ENCODE measurements around the gene FOSL2. TPM values are rescaled to one million over a fixed set of nuclear protein-coding genes. Genes with fewer than 3 reads are reported as not detected.

The FOSL2 gene
- total RNA-seq, 1 donor from 2014 or later, result 38.4 TPM

DNA sequence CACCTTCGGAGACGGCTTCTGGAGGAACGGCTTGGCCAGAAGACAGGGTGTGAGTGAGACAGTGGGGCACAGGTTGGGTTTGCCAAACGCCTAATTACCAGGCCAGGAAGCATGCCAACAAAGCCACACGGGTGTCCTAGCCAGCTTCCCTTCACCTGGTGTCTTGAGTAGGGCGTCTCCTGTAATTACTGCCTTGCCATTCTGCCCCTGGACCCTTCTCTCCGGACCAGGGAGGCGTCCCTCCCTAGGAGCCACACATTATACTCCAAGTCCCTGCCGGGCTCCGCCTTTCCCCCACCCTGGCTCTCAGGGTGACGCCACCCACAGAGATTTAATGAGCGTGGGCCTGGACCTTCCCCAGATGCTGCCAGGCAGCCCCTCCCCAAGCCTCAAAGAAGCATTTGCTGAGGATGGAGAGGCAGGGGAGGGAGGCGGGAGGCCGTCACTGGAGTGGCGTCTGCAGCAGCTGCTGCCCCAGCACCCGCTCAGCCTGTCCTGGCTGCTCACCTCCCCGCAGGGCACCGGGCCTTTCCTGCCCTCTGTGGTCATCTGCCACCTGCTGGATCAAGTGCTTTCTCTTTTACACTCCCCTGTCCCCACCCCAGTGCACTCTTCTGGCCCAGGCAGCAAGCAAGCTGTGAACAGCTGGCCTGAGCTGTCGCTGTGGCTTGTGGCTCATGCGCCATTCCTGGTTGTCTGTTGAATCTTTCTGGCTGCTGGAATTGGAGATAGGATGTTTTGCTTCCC is 20.7 kb downstream of the FOSL2 start:
- H3K4me3 Mint-ChIP-seq (ENCODE audit: low read depth), result no peak overlapping the region
- H3K27me3 Mint-ChIP-seq, result no peaks in the 10 kb centered on the region
- no peaks in the 10 kb centered on the region for H3K4me1 Mint-ChIP-seq (ENCODE audit: low read depth)
- H3K9me3 Mint-ChIP-seq (ENCODE audit: low read depth), result no peaks in the 10 kb centered on the region
- TF ChIP-seq, protein P1, sequence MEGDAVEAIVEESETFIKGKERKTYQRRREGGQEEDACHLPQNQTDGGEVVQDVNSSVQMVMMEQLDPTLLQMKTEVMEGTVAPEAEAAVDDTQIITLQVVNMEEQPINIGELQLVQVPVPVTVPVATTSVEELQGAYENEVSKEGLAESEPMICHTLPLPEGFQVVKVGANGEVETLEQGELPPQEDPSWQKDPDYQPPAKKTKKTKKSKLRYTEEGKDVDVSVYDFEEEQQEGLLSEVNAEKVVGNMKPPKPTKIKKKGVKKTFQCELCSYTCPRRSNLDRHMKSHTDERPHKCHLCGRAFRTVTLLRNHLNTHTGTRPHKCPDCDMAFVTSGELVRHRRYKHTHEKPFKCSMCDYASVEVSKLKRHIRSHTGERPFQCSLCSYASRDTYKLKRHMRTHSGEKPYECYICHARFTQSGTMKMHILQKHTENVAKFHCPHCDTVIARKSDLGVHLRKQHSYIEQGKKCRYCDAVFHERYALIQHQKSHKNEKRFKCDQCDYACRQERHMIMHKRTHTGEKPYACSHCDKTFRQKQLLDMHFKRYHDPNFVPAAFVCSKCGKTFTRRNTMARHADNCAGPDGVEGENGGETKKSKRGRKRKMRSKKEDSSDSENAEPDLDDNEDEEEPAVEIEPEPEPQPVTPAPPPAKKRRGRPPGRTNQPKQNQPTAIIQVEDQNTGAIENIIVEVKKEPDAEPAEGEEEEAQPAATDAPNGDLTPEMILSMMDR (IDR thresholded peaks at IDR 0.05; ENCODE audit: unreplicated experiment), result no peak
- DNase-seq (ENCODE audit: low spot score, unreplicated experiment), result no peak
- H3K27ac Mint-ChIP-seq, result no peak overlapping the region
- H3K36me3 Mint-ChIP-seq (ENCODE audit: insufficient read depth), result peaks cover 12% of the 10 kb centered on the region

DNA sequence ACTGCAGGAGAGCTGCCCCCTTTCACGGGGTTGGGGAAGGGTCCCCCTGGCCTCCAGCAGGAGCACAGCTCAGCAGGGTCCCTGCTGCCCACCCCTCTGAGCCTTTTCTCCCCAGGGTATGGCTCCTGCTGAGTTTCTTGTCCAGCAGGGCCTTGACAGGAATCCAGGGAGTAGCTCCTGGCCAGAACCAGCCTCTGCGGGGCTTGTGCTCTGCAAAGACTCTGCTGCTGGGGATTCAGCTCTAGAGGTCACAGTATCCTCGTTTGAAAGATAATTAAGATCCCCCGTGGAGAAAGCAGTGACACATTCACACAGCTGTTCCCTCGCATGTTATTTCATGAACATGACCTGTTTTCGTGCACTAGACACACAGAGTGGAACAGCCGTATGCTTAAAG is 21.2 kb downstream of the FOSL2 start:
- Mint-ChIP-seq H3K36me3 (ENCODE audit: insufficient read depth) (peaks cover 12% of the 10 kb centered on the region), H3K4me3 (ENCODE audit: low read depth) (no peak overlapping the region), H3K9me3 (ENCODE audit: low read depth) (no peaks in the 10 kb centered on the region), H3K4me1 (ENCODE audit: low read depth) (no peaks in the 10 kb centered on the region), H3K27ac (no peak overlapping the region), H3K27me3 (no peaks in the 10 kb centered on the region)
- TF ChIP-seq, protein P1 (IDR thresholded peaks at IDR 0.05; ENCODE audit: unreplicated experiment), result no peak
- no peak for DNase-seq (ENCODE audit: low spot score, unreplicated experiment)

DNA sequence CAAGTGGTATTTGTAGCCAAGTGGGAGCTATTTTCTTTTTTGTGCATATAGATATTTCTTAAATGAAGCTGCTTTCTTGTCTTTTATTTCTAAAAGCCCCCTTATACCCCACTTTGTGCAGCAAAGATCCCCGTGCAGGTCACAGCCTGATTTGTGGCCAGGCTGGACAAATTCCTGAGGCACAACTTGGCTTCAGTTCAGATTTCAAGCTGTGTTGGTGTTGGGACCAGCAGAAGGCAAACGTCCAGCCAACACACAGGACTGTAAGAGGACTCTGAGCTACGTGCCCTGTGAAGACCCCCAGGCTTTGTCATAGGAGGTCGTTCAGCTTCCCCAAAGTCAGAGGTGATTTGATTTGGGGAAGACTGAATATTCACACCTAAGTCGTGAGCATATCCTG is 21.9 kb downstream of the FOSL2 start:
- Mint-ChIP-seq H3K27ac (no peak overlapping the region), H3K36me3 (ENCODE audit: insufficient read depth) (peaks cover 10% of the 10 kb centered on the region)

DNA sequence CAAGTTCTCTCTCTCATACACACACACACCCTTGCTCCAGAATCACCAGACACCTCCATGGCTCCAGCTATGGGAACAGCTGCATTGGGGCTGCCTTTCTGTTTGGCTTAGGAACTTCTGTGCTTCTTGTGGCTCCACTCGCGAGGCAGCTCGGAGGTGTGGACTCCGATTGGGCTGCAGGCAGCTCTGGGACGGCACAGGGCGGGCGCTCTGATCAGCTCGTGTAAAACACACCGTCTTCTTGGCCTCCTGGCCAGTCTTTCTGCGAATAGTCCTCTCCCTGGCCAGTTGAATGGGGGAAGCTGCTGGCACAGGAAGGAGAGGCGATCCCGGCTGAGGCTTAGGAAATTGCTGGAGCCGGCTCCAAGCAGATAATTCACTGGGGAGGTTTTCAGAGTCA is 22.4 kb downstream of the FOSL2 start:
- Mint-ChIP-seq H3K27ac (no peak overlapping the region), H3K9me3 (ENCODE audit: low read depth) (no peaks in the 10 kb centered on the region), H3K27me3 (no peaks in the 10 kb centered on the region), H3K4me3 (ENCODE audit: low read depth) (no peak overlapping the region), H3K4me1 (ENCODE audit: low read depth) (peaks cover 9% of the 10 kb centered on the region), H3K36me3 (ENCODE audit: insufficient read depth) (peaks cover 9% of the 10 kb centered on the region)
- DNase-seq (ENCODE audit: low spot score, unreplicated experiment), result no peak
- TF ChIP-seq, protein P1 (IDR thresholded peaks at IDR 0.05; ENCODE audit: unreplicated experiment), result no peak

More for the DNA sequence above, 21.9 kb downstream of the FOSL2 start:
- DNase-seq (ENCODE audit: low spot score, unreplicated experiment), result no peak
- H3K27me3 Mint-ChIP-seq, result no peaks in the 10 kb centered on the region
- no peaks in the 10 kb centered on the region for H3K9me3 Mint-ChIP-seq (ENCODE audit: low read depth)
- peaks cover 5% of the 10 kb centered on the region for H3K4me1 Mint-ChIP-seq (ENCODE audit: low read depth)
- H3K4me3 Mint-ChIP-seq (ENCODE audit: low read depth), result no peak overlapping the region
- TF ChIP-seq, protein P1 (IDR thresholded peaks at IDR 0.05; ENCODE audit: unreplicated experiment), result no peak

DNA sequence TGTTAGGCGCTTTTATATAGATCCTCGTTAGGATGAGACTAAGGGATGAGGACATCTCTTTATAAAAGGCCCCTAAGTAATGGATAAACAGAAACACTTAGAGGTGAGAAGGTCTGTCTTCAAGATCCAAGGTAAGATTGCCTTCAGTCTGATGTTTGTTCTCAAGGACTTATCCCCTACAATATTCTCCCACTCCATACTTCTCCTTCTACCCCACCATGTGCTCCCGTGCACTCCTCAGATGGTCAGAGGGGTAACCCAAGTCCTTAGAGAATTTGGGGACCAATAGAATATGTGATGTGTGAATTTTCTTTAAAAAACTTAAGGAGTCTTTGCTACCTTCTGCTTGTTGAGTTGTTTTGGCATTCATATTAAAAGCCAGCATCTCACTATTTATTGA is 23.1 kb downstream of the FOSL2 start:
- TF ChIP-seq, protein P1 (IDR thresholded peaks at IDR 0.05; ENCODE audit: unreplicated experiment), result no peak
- Mint-ChIP-seq H3K4me1 (ENCODE audit: low read depth) (peaks cover 10% of the 10 kb centered on the region), H3K36me3 (ENCODE audit: insufficient read depth) (peaks cover 6% of the 10 kb centered on the region)

More for the DNA sequence above, 23.1 kb downstream of the FOSL2 start:
- no peaks in the 10 kb centered on the region for H3K9me3 Mint-ChIP-seq (ENCODE audit: low read depth)
- H3K4me3 Mint-ChIP-seq (ENCODE audit: low read depth), result no peak overlapping the region
- no peaks in the 10 kb centered on the region for H3K27me3 Mint-ChIP-seq
- no peak for DNase-seq (ENCODE audit: low spot score, unreplicated experiment)
- no peak overlapping the region for H3K27ac Mint-ChIP-seq

Measured in progenitor cell of endocrine pancreas (in vitro differentiated cells).